ENCODE results near the gene KCNH2. TPM values are rescaled to one million over a fixed set of nuclear protein-coding genes. Genes with fewer than 3 reads are reported as not detected.

Gene KCNH2
- polyA plus RNA-seq, 4 donors: 9.8 to 17.5 (median 15.7) TPM

- DNase-seq (ENCODE audit: low read depth in 4 of 4, low spot score in 3 of 4): no peak
Observed at GRCh38 chr7:150976529-150977381, 1.4 kb downstream of the KCNH2 start.

- DNase-seq (ENCODE audit: low read depth in 4 of 4, low spot score in 3 of 4): no peak
Observed at GRCh38 chr7:150975536-150976319, 2.4 kb downstream of the KCNH2 start.

DNA sequence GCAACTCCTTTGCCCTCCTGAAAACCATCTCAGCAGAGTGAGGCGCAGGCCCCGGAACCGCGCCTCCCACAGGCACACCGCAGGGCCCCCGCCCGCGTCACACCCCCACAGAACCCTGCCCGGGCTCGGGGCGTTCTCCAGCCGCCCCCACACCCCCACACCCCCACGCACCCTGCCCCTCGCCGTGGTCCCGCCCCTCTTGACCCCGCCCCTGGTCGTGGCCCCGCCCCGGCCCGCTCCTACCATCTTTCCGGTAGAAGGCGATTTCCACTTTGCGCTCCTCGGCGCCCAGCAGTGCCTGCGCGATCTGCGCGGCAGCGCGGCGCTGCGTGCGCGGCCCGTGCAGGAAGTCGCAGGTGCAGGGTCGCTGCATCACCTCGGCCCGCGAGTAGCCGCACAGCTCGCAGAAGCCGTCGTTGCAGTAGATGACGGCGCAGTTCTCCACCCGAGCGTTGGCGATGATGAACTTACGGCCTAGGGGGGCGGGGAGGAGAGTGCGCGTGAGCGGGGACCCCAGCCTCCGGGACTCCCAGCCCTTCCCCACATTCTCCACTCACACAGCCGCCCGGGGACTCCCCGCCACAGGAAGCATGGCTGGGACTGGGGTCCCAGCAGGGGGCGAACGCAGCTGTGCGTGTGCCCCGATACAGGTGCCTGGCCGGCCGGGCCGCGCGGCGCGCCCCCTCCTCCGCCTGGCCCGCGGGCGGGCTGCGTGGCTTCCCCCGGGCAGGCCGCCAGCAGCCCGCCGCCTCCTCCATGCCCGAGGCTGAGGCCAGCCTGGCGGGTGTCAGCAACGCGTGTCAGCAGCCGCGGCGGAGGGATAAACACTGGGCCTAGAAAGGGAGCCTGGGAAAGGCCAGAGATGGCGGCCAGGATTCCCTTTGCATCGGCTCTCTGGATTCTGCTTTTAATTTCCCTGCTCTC, 3.4 kb downstream of the KCNH2 start:
- no peak for DNase-seq (ENCODE audit: low read depth in 4 of 4, low spot score in 3 of 4)

GRCh38 chr7:150973571-150974451, 4.3 kb downstream of the KCNH2 start:
- no peak for DNase-seq (ENCODE audit: low read depth in 4 of 4, low spot score in 3 of 4)

GRCh38 chr7:150972741-150973140, 5.4 kb downstream of the KCNH2 start:
- DNase-seq (ENCODE audit: low read depth in 4 of 4, low spot score in 3 of 4): no peak

GRCh38 chr7:150972023-150972468, 6.1 kb downstream of the KCNH2 start:
- DNase-seq (ENCODE audit: low read depth in 4 of 4, low spot score in 3 of 4): no peak

DNA sequence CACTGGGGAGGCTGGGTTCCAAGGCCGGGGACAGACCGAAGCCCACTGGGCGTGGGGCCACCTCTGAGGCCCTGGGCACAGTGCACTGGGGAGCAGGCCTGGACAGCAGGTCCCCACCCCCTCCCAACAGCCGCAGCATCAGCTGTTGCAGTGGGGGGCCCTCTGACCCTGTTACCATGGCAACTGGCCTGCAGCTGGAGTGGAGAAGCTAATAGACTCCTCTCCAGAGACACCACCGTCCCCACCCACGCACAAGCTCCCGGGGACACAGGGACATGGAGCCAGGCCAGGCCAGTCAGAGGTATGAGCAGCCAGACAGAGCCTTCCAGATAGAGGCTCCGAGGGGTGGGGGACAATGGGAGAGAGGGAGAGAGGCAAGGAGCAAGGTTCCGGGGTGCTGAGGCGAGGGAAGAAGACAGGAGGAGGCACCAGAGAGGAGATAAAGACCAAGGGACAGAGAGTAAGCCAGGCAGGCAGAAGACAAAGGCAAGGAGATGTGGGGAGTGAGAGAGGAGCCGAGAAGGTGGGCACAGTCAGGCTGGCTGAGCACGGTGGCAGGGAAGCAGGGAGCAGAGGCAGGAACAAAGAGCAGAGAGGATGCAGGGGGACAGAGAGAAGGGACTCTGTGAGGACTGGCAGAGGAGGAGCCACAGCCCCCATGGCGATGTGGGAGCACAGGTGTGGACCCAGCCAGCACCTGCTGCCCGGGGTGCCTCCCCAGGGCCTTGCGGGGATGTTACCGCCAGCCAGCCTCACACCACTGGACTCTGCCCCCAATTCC, 6.7 kb downstream of the KCNH2 start:
- no peak for DNase-seq (ENCODE audit: low read depth in 4 of 4, low spot score in 3 of 4)

DNA sequence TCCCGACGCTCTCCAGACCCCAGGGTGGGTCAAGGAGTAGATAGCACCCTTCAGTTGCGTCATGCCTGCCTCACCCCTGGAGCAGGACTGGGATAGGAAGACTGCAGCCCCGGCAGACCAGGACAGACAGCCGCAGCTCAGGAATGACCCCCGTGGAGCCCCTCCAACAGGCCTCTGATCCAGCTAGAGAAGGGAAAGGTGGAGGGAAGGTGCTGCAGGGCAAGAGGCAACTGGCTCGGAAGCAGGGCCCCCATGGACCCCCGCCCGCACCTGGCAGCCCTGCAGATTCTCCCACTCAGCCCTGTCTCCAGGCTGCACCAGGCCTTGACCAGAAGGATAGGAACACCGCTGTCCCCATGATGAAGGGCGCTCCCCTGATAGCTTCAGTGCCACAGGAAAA, 7.7 kb downstream of the KCNH2 start:
- DNase-seq (ENCODE audit: low read depth in 4 of 4, low spot score in 3 of 4): no peak

- DNase-seq (ENCODE audit: low read depth in 4 of 4, low spot score in 3 of 4): no peak
Observed at GRCh38 chr7:150969475-150969874, 8.6 kb downstream of the KCNH2 start.

- no peak for DNase-seq (ENCODE audit: low read depth in 4 of 4, low spot score in 3 of 4)
Observed at GRCh38 chr7:150968734-150969372, 9.3 kb downstream of the KCNH2 start.

- no peak for DNase-seq (ENCODE audit: low read depth in 4 of 4, low spot score in 3 of 4)
Observed at GRCh38 chr7:150968056-150968733, 9.9 kb downstream of the KCNH2 start.

DNA sequence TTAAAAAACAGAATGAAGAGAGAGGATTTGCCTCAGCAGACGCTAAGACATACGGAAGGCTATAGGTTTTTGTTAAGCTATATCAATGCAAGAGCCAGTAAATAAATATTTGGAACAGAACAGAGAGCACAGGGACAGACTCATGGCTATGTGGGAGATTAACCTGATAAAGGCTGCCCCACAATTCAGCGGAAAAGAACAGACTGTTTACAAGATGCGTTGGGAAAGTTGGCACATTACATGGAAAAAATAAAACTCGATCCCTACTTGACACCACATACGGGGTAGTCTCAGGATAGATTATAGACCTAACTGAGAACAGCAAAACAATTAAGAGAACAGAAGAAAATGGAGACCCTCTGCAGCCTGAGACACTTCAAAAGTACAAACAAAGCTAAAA, 10.8 kb downstream of the KCNH2 start:
- no peak for DNase-seq (ENCODE audit: low read depth in 4 of 4, low spot score in 3 of 4)

DNA sequence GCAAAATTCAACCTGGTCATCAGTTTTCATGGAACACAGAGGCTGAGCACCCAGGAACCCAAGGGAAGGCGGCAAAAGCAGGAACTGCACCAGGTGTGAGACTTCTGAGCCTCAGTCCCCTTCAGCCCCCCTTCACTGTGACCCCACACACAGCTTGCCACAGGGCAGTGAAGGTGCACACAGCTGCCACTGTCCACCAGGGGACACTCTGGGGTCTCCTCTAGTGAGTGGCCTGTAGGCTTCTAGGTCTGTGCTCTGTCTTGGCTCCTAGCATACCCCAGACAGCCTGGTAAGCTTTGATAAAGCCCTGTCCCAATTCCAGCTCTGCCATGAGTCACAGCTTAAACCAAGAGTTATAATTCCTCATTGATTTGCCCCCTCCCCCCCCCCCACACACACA, 12.1 kb downstream of the KCNH2 start:
- no peak for DNase-seq (ENCODE audit: low read depth in 4 of 4, low spot score in 3 of 4)

GRCh38 chr7:150965273-150965830, 12.8 kb downstream of the KCNH2 start:
- no peak for DNase-seq (ENCODE audit: low read depth in 4 of 4, low spot score in 3 of 4)

GRCh38 chr7:150964593-150965111, 13.5 kb downstream of the KCNH2 start:
- no peak for DNase-seq (ENCODE audit: low read depth in 4 of 4, low spot score in 3 of 4)

DNA sequence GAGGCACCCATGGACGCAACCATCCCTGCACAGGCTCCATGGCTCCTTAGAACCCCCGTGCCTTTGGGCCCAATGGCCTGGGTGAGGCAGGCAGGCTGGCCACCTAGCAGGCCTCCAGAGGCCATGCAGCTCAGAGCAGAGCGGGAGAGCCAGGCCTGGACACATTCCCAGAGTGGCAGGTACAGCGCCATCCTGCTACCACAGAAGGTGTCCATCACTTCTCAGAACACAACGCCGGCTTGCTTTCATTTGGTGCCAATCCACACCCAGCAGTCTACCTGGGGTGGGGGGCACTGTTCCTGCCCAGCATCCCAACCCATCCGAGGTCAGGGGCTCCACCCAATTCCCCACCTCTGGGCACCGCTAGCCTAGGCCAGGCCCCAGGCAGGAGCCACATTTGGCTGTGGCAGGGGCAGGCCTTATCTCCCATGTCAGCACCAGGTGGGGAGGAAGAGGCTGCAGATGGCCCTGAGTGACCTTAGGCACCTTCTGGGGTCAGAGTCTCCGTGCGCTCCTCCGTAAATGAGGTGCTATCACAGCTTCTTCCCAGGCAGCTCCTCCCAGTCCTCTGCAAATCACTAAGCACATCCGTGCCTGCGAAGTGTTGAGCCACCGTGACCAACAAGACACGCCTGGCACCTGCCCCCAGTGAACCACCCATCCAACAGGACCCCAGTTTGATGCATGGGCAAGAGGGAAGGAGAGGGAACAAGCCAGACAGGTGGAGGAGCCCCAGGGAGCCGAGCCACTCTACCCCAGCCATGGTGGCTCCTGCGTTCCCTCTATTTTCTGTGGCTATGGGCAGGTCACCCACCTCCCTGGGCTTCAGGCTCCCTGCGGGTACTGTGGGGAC, 14.2 kb downstream of the KCNH2 start:
- DNase-seq (ENCODE audit: low read depth in 4 of 4, low spot score in 3 of 4): no peak
